ENCODE results near the gene FGGY. TPM values are rescaled to one million over a fixed set of nuclear protein-coding genes. Genes with fewer than 3 reads are reported as not detected.

FGGY gene
- total RNA-seq, 1 experiment from 2014 or later: 17.8 TPM

DNA sequence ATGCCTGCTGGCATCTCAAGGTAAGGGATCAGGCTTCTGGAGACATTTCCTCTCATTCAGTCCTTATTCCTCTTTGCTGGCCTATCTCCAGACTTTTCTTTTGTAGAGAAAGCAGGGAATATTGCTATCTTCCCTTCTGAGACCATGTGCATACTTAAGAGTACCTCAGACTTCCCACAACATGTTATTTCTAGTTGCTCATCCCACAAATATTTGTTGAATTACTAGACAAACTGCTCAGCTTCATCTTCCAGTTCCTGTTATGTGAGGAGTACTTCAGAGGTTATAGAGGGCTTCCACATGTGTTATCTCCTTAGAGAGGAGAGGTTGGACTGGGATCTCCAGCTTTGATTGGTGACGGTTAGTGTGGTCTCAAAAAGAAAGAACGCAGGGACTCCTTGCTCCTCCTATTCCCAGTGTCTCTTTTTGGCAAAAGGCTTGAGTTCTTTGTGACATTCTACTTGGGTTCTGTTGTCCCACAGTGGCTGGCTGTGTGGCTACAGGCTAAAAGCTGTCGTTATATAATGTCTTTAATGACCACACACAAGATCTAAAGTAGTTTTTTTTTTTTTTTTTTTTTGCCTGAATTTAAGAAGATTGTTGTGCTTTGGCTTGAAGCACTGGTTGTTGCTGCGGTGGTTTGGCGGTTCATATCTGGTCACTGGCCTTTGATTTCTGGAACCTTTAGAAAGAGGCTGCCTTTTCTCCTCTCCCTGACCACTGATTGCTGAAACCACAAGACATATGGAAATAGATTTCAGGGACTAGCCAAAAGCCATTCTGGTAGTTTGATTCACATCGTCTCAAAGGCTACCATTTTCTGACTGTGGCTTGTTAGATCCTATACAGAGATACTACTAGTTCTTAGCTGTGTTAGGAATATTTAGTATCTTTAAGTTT lies 78.7 kb downstream of the FGGY start:
- H3K27ac ChIP-seq: no peak overlapping the region
- H3K9me2 ChIP-seq (ENCODE audit: insufficient read depth): no peaks in the 10 kb centered on the region
- peak; percentile 25 to 54 for DNase-seq
- no peaks in the 10 kb centered on the region for H3K9me3 ChIP-seq (ENCODE audit: insufficient read depth, low read depth)
- no peak overlapping the region for H2AFZ ChIP-seq
- no peaks in the 10 kb centered on the region for H3K79me2 ChIP-seq (ENCODE audit: low read depth)
- BruUV-seq (replicated peaks): TSS peak; percentile 69
- H3K4me2 ChIP-seq: no peak overlapping the region
- CTCF ChIA-PET: interaction anchor here (0.6 to 0.7 kb wide), 2 partner anchors 227 to 345 kb away, joined by 3 to 13 read pairs; no protein-coding TSS in a partner anchor
- POLR2A ChIA-PET (ENCODE audit: unreplicated experiment): interaction anchor here (0.6 to 0.7 kb wide), 2 partner anchors 59 to 79 kb away, joined by 4 to 10 read pairs; partner anchors contain the start of gene FGGY
- H3K4me3 ChIP-seq: no peak overlapping the region
- intact Hi-C loops (cut with micrococcal nuclease; ENCODE audit: unreplicated experiment): loop anchor here (1.0 to 5.0 kb wide), 3 partner anchors 51 to 590 kb away; no protein-coding TSS in a partner anchor
- H3K36me3 ChIP-seq (ENCODE audit: low read depth): no peaks in the 10 kb centered on the region
- no peak for TF ChIP-seq EZH2 (IDR thresholded peaks at IDR 0.05; ENCODE audit: low read depth)
- TF ChIP-seq, protein P1, sequence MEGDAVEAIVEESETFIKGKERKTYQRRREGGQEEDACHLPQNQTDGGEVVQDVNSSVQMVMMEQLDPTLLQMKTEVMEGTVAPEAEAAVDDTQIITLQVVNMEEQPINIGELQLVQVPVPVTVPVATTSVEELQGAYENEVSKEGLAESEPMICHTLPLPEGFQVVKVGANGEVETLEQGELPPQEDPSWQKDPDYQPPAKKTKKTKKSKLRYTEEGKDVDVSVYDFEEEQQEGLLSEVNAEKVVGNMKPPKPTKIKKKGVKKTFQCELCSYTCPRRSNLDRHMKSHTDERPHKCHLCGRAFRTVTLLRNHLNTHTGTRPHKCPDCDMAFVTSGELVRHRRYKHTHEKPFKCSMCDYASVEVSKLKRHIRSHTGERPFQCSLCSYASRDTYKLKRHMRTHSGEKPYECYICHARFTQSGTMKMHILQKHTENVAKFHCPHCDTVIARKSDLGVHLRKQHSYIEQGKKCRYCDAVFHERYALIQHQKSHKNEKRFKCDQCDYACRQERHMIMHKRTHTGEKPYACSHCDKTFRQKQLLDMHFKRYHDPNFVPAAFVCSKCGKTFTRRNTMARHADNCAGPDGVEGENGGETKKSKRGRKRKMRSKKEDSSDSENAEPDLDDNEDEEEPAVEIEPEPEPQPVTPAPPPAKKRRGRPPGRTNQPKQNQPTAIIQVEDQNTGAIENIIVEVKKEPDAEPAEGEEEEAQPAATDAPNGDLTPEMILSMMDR (conservative IDR thresholded peaks at IDR 0.05): no peak
- no peaks in the 10 kb centered on the region for H3K4me1 ChIP-seq (replicated peaks; ENCODE audit: insufficient read depth)
- no peaks in the 10 kb centered on the region for H4K20me1 ChIP-seq (ENCODE audit: insufficient read depth)
- H3K27me3 ChIP-seq (ENCODE audit: insufficient read depth, low read depth): no peaks in the 10 kb centered on the region
- H3F3A ChIP-seq (ENCODE audit: insufficient read depth, low read depth): peaks cover 6% of the 10 kb centered on the region; the same call in 1 of the 2 replicates

DNA sequence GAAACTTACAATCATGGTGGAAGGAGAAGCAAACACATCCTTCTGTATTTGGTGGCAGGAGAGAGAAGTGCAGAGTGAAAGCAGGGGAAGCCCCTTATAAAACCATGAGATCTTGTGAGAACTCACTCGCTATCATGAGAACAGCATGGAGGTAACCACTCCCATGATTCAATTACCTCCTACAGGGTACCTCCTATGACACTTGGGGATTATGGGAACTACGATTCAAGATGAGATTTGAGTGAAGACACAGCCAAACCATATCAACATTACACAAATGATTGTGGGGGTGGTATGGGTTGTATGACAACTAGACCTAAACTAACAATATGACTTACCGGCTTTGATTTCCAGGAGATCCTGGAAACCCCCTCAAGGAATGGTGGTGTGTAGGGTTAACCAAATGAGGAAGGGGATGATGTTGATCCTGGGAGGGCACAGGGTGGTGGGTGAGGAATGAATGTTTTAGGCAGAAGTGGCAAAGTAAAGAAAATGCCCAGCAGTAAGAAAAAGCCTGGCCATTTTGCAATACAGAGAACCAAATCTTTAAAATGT lies 80.5 kb downstream of the FGGY start:
- CTCF ChIA-PET: no interaction called here
- H3K36me3 ChIP-seq (ENCODE audit: low read depth): no peaks in the 10 kb centered on the region

More for the DNA sequence above, 80.5 kb downstream of the FGGY start:
- Histone ChIP-seq H3K27me3 (ENCODE audit: insufficient read depth, low read depth) (no peaks in the 10 kb centered on the region), H3K9me2 (ENCODE audit: insufficient read depth) (no peaks in the 10 kb centered on the region), H3K4me1 (replicated peaks; ENCODE audit: insufficient read depth) (no peaks in the 10 kb centered on the region), H3K9me3 (ENCODE audit: insufficient read depth, low read depth) (no peaks in the 10 kb centered on the region), H3K27ac (no peak overlapping the region), H4K20me1 (ENCODE audit: insufficient read depth) (no peaks in the 10 kb centered on the region), H2AFZ (no peak overlapping the region), H3K79me2 (ENCODE audit: low read depth) (no peaks in the 10 kb centered on the region), H3K4me3 (no peak overlapping the region), H3F3A (ENCODE audit: insufficient read depth, low read depth) (peaks cover 6% of the 10 kb centered on the region; the same call in 1 of the 2 replicates), H3K4me2 (no peak overlapping the region)
- no TSS peak for BruUV-seq (replicated peaks)
- no peak for TF ChIP-seq EZH2 (IDR thresholded peaks at IDR 0.05; ENCODE audit: low read depth)
- TF ChIP-seq, protein P1 (conservative IDR thresholded peaks at IDR 0.05): no peak
- no peak for DNase-seq
- intact Hi-C loops (cut with micrococcal nuclease; ENCODE audit: unreplicated experiment): loop anchor here (5.0 kb wide), 1 partner anchor 320 kb away; no protein-coding TSS in a partner anchor
- POLR2A ChIA-PET (ENCODE audit: unreplicated experiment): no interaction called here
